Epidermal melanocyte (primary cell): ENCODE results near the gene PCGF2.

Experiments
- DNase-seq: peaks from one replicate; pipeline ENCODE4 v3.0.0; 2011; ENCODE audit warnings: low spot score; ENCODE audit not compliant: insufficient read length

Gene PCGF2

DNA sequence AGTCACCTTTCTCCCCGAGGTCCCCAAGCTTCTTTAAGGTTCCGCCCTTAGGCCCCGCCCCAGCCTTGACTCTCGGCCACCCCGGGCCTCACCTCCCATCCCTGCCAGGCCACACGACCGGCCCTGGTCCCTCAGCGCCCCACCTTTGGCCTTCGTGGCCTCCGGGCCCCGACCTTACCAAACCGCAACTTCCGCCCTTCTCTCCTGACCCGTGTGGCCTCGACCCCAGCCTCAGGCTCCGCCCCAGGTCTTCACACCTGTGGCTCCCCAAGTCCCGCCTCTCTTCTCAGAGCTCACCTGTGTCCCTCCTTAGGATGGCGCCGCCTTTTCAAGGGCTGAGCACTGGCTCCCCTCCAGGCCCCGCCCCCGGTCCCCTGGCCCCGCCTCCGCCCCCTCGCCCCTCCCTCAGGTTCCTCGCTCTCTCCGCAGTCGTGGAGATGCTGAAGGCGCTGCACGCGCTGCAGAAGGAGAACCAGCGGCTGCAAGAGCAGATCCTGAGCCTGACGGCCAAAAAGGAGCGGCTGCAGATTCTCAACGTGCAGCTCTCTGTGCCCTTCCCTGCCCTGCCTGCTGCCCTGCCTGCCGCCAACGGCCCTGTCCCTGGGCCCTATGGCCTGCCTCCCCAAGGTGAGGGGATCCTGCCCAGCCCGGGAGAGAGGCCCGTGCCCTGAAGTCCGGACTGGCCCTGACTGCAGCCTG is 28.0 kb downstream of the PCGF2 start:
- DNase-seq, result no peak

DNA sequence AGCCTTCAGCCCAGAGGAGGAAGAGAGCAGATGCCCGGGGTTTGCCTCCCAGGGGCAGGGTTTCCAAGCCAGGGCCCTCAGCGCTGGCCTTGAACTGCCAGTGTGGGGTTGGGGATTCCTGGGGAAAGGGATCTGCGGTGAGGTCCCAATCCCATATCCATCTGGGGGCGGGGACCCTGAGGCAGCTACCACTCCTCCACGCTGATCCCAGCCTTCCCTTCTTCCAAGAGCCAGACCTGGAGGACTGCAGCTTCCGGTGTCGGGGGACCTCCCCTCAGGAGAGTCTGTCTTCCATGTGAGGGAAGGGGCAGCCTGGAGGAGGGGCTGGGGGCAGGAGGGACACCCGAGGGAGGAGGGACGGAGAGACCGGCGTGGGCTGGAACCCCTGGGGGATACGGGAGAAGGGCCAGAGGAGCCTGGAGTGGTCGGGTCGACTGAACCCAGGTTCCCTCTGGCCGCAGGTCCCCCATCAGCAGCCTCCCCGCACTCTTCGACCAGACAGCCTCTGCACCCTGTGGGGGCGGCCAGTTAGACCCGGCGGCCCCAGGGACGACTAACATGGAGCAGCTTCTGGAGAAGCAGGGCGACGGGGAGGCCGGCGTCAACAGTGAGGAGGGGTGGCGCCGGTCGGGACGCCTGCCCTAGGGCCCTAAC is 28.7 kb downstream of the PCGF2 start:
- no peak for DNase-seq

GRCh38 chr17:38717139-38717745 is 30.9 kb downstream of the PCGF2 start:
- DNase-seq, result no peak

DNA sequence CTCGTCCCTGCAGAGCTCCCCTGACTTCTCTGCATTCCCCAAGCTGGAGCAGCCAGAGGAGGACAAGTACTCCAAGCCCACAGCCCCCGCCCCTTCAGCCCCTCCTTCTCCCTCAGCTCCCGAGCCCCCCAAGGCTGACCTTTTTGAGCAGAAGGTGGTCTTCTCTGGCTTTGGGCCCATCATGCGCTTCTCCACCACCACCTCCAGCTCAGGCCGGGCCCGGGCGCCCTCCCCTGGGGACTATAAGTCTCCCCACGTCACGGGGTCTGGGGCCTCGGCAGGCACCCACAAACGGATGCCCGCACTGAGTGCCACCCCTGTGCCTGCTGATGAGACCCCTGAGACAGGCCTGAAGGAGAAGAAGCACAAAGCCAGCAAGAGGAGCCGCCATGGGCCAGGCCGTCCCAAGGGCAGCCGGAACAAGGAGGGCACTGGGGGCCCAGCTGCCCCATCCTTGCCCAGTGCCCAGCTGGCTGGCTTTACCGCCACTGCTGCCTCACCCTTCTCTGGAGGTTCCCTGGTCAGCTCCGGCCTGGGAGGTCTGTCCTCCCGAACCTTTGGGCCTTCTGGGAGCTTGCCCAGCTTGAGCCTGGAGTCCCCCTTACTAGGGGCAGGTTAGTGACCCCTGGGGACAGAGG is 31.6 kb downstream of the PCGF2 start:
- DNase-seq, result no peak

DNA sequence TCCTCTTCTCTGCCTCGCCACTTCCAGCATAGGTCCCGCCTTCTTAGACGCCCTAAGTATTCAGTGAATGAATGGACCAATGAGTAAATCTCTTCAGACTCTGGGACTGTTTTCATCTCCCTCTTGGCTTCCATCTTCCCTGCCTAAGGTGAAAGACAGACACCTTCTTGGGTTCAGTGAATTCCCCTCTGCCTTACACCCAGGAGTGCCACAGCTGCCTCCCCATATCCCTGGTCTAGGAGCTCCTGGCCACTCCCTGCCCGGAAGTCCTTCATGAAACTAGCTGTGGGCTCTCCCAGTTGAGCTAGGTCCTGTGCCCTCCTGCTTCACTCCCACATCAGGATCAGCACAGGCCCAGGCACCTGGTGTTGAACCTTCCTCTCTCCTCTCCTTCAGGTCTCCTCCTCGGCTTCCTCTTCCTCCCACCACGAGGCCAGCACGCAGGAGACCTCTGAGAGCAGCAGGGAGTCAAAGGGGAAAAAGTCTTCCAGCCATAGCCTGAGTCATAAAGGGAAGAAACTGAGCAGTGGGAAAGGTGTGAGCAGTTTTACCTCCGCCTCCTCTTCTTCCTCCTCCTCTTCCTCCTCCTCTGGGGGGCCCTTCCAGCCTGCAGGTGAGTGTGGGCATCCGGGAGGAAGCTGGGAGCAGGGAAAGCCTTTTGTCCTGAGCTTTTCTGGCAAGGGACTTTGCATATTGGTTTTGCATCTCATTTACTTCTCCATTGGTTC is 32.8 kb downstream of the PCGF2 start:
- DNase-seq, result no peak

DNA sequence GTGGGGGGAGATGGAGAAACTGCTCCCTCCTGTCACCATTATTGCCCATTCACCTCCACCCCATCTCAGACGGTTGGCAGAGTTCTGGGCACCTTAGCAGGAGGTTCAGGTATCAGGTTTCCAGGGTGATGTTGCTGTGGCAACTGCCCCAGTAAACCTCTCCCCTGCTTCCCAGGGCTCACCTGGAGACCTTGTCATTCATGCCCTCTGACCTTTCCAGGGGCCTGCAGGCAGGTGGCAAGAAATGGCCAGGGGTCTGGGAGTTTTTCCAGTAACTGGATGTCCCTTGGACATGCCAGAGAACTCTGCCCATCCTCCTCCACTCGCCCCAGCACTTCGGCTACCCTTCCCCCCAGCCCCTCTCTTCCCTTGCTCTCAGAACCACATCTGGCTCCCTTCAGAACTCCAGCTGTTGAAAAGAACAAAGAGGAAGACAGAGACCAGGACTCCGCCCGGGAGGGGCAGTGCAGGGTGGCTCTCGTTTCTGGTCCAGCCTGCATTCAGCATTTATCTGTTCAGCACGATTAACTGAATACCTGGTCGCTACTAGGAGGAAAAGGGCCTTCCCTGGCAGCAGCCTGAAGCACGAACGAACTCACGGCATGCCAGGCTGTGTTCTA is 34.6 kb downstream of the PCGF2 start:
- DNase-seq, result no peak

DNA sequence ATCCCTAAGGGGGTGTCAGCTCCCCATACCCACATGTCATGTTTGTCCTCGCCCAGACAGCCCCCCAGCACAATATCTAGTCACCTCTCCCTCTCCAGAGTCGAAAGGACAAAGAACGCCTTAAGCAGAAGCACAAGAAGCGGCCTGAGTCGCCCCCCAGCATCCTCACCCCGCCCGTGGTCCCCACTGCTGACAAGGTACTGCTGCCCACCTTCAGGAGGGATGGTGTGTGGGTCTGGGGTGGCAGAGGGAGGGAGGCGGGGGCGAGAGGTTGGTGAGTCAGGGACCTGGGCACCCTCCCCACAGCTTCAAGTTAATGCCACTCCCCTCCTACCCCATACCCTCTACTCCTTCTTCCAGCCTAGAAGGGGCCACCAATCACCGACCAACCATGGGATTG is 35.5 kb downstream of the PCGF2 start:
- DNase-seq, result no peak

DNA sequence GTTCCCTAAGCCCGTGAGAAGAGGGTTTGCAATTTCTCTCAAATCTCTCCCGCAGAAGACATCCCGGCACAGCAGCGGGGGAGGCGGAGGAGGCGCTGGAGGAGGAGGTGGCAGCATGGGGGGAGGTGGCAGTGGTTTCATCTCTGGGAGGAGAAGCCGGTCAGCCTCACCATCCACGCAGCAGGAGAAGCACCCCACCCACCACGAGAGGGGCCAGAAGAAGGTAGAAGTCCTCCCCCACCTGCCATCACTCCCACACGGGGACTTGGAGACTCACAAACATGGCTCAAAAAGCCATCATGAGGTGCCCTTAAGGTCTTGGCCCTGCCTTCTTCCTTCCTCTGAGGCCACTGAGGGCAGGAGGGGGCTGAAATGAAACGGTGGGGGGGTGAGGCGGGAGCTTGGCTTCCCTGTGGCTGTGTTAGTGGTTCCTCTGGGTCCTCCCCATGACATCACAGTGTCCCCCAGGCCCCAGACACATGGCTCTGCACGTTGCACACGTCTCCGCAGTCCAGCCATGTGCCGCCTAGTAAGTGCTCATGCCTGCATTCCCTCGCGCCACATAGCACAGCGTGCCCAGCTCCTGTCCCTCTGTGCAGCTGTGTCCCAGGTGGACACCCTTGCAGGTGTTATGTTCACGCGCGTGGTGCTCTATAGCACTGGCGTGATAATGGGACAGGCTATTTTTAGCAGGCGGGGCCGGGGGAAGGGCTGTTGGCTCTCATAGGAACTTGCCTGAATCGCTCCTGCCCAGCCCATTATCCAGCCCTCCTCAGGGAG is 36.2 kb downstream of the PCGF2 start:
- no peak for DNase-seq

GRCh38 chr17:38710985-38711384 is 37.2 kb downstream of the PCGF2 start:
- no peak for DNase-seq

DNA sequence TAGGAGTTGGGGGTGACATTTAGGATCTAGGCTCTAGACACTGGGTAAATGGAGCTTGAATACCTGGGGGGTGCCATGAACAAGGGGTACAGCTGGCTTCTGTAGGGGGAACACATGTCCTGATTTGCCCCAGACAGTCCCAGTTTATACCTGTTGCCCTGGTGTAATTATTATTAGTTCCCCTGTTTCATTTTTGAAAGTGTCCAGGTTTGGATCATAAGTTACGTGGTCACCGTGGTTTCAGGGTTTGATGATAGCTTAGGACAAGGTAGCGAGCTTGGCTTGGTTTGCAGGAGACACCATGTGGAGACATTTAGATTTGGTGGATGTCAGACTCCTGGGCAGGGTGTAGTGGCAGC is 37.6 kb downstream of the PCGF2 start:
- DNase-seq, result no peak

- no peak for DNase-seq
These were observed 38.1 kb downstream of the PCGF2 start for GRCh38 chr17:38709864-38710603.

- no peak for DNase-seq
These were observed 38.9 kb downstream of the PCGF2 start for GRCh38 chr17:38709104-38709820.

DNA sequence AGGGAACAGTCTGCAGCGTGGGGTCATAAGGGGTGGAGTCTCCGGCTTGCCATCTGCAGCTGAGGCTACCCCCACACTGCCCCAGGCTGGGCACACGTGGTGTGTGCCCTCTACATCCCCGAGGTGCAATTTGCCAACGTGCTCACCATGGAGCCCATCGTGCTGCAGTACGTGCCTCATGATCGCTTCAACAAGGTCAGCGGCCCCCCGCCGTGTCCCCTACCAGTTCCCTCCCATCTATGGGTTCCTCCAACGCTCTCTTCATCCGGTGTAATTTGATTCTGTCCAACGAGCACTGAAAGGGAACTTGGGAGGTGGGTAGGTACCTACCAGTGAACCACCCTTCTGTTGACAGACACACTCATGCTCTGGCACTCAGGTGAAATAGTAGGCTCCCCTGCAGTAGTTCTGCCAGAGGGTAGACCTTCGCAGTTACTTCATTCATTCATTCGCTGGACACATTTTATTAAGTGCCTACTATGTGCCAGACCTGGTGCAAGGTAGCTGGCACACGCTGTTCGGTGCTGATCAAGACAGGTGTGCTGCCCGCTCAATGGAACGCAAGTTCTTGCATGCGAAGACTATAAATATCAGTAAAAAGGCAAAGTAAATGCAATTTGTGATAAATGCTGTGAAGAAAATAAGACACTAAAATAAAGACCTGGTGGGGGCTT is 40.3 kb downstream of the PCGF2 start:
- no peak for DNase-seq

- no peak for DNase-seq
These were observed 41.5 kb downstream of the PCGF2 start for GRCh38 chr17:38706505-38707216.

DNA sequence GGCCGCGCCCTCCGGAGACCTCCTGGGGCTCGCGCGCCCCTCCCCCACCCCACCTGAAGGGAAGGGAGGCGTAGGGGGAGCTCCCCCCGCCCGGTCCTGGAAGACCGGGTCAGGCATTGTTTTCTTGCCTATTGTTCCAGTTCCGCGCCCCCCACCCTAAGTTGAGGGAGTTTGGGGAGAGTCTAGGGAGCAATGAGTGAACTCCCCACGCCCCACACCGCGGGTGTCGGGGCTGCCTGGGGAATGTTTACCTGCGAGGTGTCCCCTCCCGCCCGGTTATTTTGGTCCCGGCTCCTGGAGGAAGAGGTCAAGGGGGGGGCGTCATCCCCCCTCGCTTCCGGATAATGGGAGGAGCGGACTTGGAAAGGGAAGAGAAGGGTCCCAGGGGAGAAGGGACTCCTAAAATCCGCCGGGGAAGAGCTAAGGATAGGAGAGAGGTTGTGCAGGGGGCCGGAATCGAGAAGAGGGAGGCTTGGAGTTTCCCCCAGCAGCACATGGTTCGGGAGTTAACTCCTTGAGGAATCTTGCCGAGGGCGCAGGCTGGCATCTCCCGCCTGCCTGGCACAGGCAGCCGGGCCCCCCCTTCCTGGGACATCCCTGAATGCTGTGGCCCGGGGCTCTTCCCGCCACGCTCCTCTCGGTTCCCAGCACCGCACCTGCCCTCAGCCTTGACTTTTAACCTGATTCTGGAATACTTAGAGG is 42.2 kb downstream of the PCGF2 start:
- peak; percentile 38 for DNase-seq

DNA sequence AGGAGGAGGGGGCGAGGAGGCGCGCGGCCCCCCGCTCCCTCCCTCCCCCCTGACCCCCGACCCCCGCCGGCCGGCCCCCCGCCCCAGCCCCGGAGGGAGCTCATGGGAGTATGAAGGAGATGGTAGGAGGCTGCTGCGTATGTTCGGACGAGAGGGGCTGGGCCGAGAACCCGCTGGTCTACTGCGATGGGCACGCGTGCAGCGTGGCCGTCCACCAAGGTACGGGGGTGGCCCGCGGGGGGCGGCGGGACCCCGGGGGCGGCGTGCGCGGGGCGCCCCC is 42.7 kb downstream of the PCGF2 start:
- DNase-seq, result peak; percentile 42
